ENCODE results near the gene TMEM184B.

- no peak for TF ChIP-seq CTCF (conservative IDR thresholded peaks at IDR 0.05)
- TF ChIP-seq EZH2 (IDR thresholded peaks at IDR 0.05; ENCODE audit: low read depth) = no peak
These were observed 37.5 kb downstream of the TMEM184B start for GRCh38 chr22:38235240-38235850.

Measured in PC-9 (cell line).